Astrocyte (in vitro differentiated cells and primary cell): ENCODE data around the gene PEMT. TPM values are rescaled to one million over a fixed set of nuclear protein-coding genes. Genes with fewer than 3 reads are reported as not detected.

Experiments
- DNase-seq: peaks from one replicate; pipeline ENCODE4 v3.0.0-alpha.2; 2010; ENCODE audit warnings: low read depth
- FAIRE-seq: peaks from 2 replicates; lab custom pipeline; 2011; peaks lifted over from hg19 to GRCh38; lab: Jason Lieb, UNC
- H2AFZ ChIP-seq: 2 replicates; pipeline ENCODE4 v1.6.0; 2012; ENCODE audit warnings: low read depth, low read length, inconsistent platforms
- H3K27ac ChIP-seq: 2 replicates; pipeline ENCODE4 v1.5.1; 2011; ENCODE audit warnings: low read depth, low read length, inconsistent platforms
- H3K27me3 ChIP-seq: 2 replicates; pipeline ENCODE4 v1.6.0; 2011; ENCODE audit warnings: low read length, inconsistent platforms; ENCODE audit not compliant: insufficient read depth
- H3K36me3 ChIP-seq: 2 replicates; pipeline ENCODE4 v1.5.1; 2011; ENCODE audit warnings: low read length, inconsistent platforms; ENCODE audit not compliant: insufficient read depth
- H3K4me1 ChIP-seq: 2 replicates; pipeline ENCODE4 v1.5.1; 2011; ENCODE audit warnings: low read length, inconsistent platforms; ENCODE audit not compliant: insufficient read depth
- H3K4me2 ChIP-seq: 2 replicates; pipeline ENCODE4 v1.6.0; 2012; ENCODE audit warnings: low read length, inconsistent platforms
- H3K4me3 ChIP-seq: 2 replicates; pipeline ENCODE4 v1.5.1; 2011; ENCODE audit warnings: low read depth, mild to moderate bottlenecking, low read length, inconsistent platforms; ENCODE audit not compliant: insufficient read depth
- H3K79me2 ChIP-seq: 2 replicates; pipeline ENCODE4 v1.6.0; 2012; ENCODE audit warnings: mild to moderate bottlenecking, low read length, inconsistent platforms; ENCODE audit not compliant: insufficient read depth
- H3K9ac ChIP-seq: 2 replicates; pipeline ENCODE4 v1.6.0; 2012; ENCODE audit warnings: mild to moderate bottlenecking, low read length, inconsistent platforms
- H3K9me3 ChIP-seq: 2 replicates; pipeline ENCODE4 v1.5.1; 2012; ENCODE audit warnings: low read depth, mild to moderate bottlenecking, low read length, inconsistent platforms; ENCODE audit not compliant: insufficient read depth
- H4K20me1 ChIP-seq: 2 replicates; pipeline ENCODE4 v1.6.0; 2012; ENCODE audit warnings: low read length, inconsistent platforms; ENCODE audit not compliant: insufficient read depth
- H3K27ac Mint-ChIP-seq: one replicate; pipeline ENCODE4 v1.8.0; 2021; ENCODE audit warnings: mild to moderate bottlenecking, mixed read lengths; ENCODE audit not compliant: unreplicated experiment
- H3K27me3 Mint-ChIP-seq: one replicate; pipeline ENCODE4 v1.8.0; 2021; ENCODE audit warnings: low read depth, mixed read lengths; ENCODE audit not compliant: unreplicated experiment
- H3K36me3 Mint-ChIP-seq: one replicate; pipeline ENCODE4 v1.8.0; 2021; ENCODE audit warnings: low read depth, mixed read lengths; ENCODE audit not compliant: unreplicated experiment
- H3K4me1 Mint-ChIP-seq: one replicate; pipeline ENCODE4 v1.8.0; 2021; ENCODE audit warnings: low read depth, mixed read lengths; ENCODE audit not compliant: unreplicated experiment
- H3K4me3 Mint-ChIP-seq: one replicate; pipeline ENCODE4 v1.8.0; 2021; ENCODE audit warnings: mild to moderate bottlenecking, moderate library complexity, mixed read lengths; ENCODE audit not compliant: unreplicated experiment
- H3K9me3 Mint-ChIP-seq: one replicate; pipeline ENCODE4 v1.8.0; 2021; ENCODE audit warnings: mild to moderate bottlenecking, mixed read lengths; ENCODE audit not compliant: unreplicated experiment
- CTCF ChIP-seq: IDR thresholded peaks from 2 replicates; pipeline ENCODE4 v1.5.1; 2011; ENCODE audit warnings: low read depth, mild to moderate bottlenecking, inconsistent platforms, low read length, moderate library complexity; ENCODE audit not compliant: insufficient read depth
- EZH2 ChIP-seq: IDR thresholded peaks from 2 replicates; pipeline ENCODE4 v1.6.1; 2012; ENCODE audit warnings: mild to moderate bottlenecking, low read length, inconsistent platforms; ENCODE audit not compliant: insufficient read depth
- total RNA-seq: library from RNA; stranded (reverse); gene quantifications from 2 replicates; pipeline ENCODE4 v1.2.1, GENCODE V29; 2021

The PEMT gene
- total RNA-seq, 1 donor from 2014 or later = 19.5 TPM

GRCh38 chr17:17561408-17562145, 29.9 kb downstream of the PEMT start:
- H4K20me1 ChIP-seq = peaks cover 55% of the 10 kb centered on the region
- FAIRE-seq = no peak
- H3K27me3 ChIP-seq = no peaks in the 10 kb centered on the region
- H3K4me2 ChIP-seq = no peak overlapping the region
- peaks cover 25% of the 10 kb centered on the region for H3K27me3 Mint-ChIP-seq
- no peak overlapping the region for H3K27ac ChIP-seq
- H3K4me1 ChIP-seq = no peaks in the 10 kb centered on the region
- no peaks in the 10 kb centered on the region for H3K4me1 Mint-ChIP-seq
- H3K9ac ChIP-seq = no peak overlapping the region
- peaks cover 2% of the 10 kb centered on the region for H3K36me3 Mint-ChIP-seq
- no peak overlapping the region for H2AFZ ChIP-seq
- no peaks in the 10 kb centered on the region for H3K9me3 Mint-ChIP-seq
- H3K79me2 ChIP-seq = no peaks in the 10 kb centered on the region
- no peak overlapping the region for H3K4me3 ChIP-seq
- no peaks in the 10 kb centered on the region for H3K9me3 ChIP-seq
- no peak overlapping the region for H3K27ac Mint-ChIP-seq
- TF ChIP-seq CTCF (no peak), EZH2 (no peak)
- no peaks in the 10 kb centered on the region for H3K36me3 ChIP-seq
- no peak for DNase-seq
- H3K4me3 Mint-ChIP-seq = no peak overlapping the region

- DNase-seq (no peak), FAIRE-seq (no peak)
- Mint-ChIP-seq H3K4me3 (no peak overlapping the region), H3K36me3 (peaks cover 2% of the 10 kb centered on the region), H3K27ac (no peak overlapping the region), H3K4me1 (no peaks in the 10 kb centered on the region), H3K9me3 (no peaks in the 10 kb centered on the region), H3K27me3 (peaks cover 28% of the 10 kb centered on the region)
- no peaks in the 10 kb centered on the region for H3K36me3 ChIP-seq
- no peak overlapping the region for H3K4me2 ChIP-seq
- no peak overlapping the region for H3K4me3 ChIP-seq
- no peaks in the 10 kb centered on the region for H3K9me3 ChIP-seq
- H3K79me2 ChIP-seq = no peaks in the 10 kb centered on the region
- H3K4me1 ChIP-seq = no peaks in the 10 kb centered on the region
- TF ChIP-seq EZH2 (no peak), CTCF (no peak)
- H3K9ac ChIP-seq = no peak overlapping the region
- no peak overlapping the region for H2AFZ ChIP-seq
- peaks cover 50% of the 10 kb centered on the region for H4K20me1 ChIP-seq
- H3K27ac ChIP-seq = no peak overlapping the region
- H3K27me3 ChIP-seq = no peaks in the 10 kb centered on the region
Observed at GRCh38 chr17:17560975-17561374, 30.5 kb downstream of the PEMT start.

- no peak for FAIRE-seq
- Histone ChIP-seq H2AFZ (no peak overlapping the region), H3K9ac (no peak overlapping the region), H3K79me2 (no peaks in the 10 kb centered on the region), H3K27me3 (no peaks in the 10 kb centered on the region), H3K4me1 (no peaks in the 10 kb centered on the region), H3K27ac (no peak overlapping the region), H3K9me3 (no peaks in the 10 kb centered on the region), H3K36me3 (no peaks in the 10 kb centered on the region), H3K4me2 (no peak overlapping the region), H4K20me1 (peaks cover 44% of the 10 kb centered on the region), H3K4me3 (no peak overlapping the region)
- TF ChIP-seq CTCF = no peak
- TF ChIP-seq EZH2 = no peak
- peaks cover 25% of the 10 kb centered on the region for H3K27me3 Mint-ChIP-seq
- no peak overlapping the region for H3K4me3 Mint-ChIP-seq
- no peaks in the 10 kb centered on the region for H3K9me3 Mint-ChIP-seq
- H3K36me3 Mint-ChIP-seq = peaks cover 2% of the 10 kb centered on the region
- no peak for DNase-seq
- H3K4me1 Mint-ChIP-seq = no peaks in the 10 kb centered on the region
- no peak overlapping the region for H3K27ac Mint-ChIP-seq
Observed at GRCh38 chr17:17560167-17560566, 31.3 kb downstream of the PEMT start.
